Lower leg skin (tissue), 4 donors: Measurements from ENCODE around the gene SH3BGRL3. TPM values are rescaled to one million over a fixed set of nuclear protein-coding genes. Genes with fewer than 3 reads are reported as not detected.
A peak's percentile ranks its signal among the peaks of the same experiment; 100 is the strongest.

Experiments used
- DNase-seq, 2 donors: peaks; one replicate each; pipeline ENCODE4 v3.0.0-alpha.2; 2019; ENCODE audit warnings: low spot score in 2 of 2
- H3K4me3 ChIP-seq: fragments of 200-600 bp; sonication (generic); 2 replicates; pipeline ENCODE4 v1.5.1; 2017; ENCODE audit warnings: mild to moderate bottlenecking, low read depth; ENCODE audit not compliant: poor library complexity, severe bottlenecking
- CTCF ChIP-seq, 3 donors: fragments of 450-650 bp; IDR thresholded peaks; one replicate each; pipeline ENCODE4 v1.5.1; 2016; ENCODE audit warnings: antibody characterized with exemption in 3 of 3, mild to moderate bottlenecking in 3 of 3, moderate library complexity in 2 of 3
- POLR2A ChIP-seq, 2 donors: fragments of 450-650 bp; IDR thresholded peaks; one replicate each; pipeline ENCODE4 v1.6.1; 2016 to 2017; ENCODE audit warnings: antibody characterized with exemption in 2 of 2, mild to moderate bottlenecking in 1 of 2, moderate library complexity in 1 of 2
- WGBS, 2 donors: methylation state at CpG; one replicate each; pipeline ENCODE4 v1.1.5; 2018; 5-methylcytosine and 5-hydroxymethylcytosine counted together
- intact Hi-C: fragments of 100-400 bp; cut with DNase I; formaldehyde crosslinking; loops from one replicate; pipeline ENCODE4 v1.15.0; 2023; ENCODE audit warnings: low total_unique reads
- total RNA-seq, 4 donors: library from RNA; depleted of rRNA; stranded (reverse); fragments of >200 nt; gene quantifications; one replicate each; pipeline ENCODE4 v1.1.0, GENCODE V29; 2016

Gene SH3BGRL3
- total RNA-seq, 4 donors from 2014 or later, result 74.8 to 97.1 (median 78.3) TPM

GRCh38 chr1:26315874-26316850 is 36.3 kb downstream of the SH3BGRL3 start:
- 88 to 94% methylated on average over 8 of the region's 8 CpGs for WGBS, 2 donors

GRCh38 chr1:26317146-26317545 is 37.3 kb downstream of the SH3BGRL3 start:
- TF ChIP-seq POLR2A (IDR thresholded peaks at IDR 0.05) (no peak), CTCF (IDR thresholded peaks at IDR 0.05) (no peak)
- DNase-seq, result no peak
- no peak overlapping the region for H3K4me3 ChIP-seq
- WGBS, 2 donors, result 85 to 88% methylated on average over 2 of the region's 2 CpGs
- intact Hi-C loops, result no loop called here

More at GRCh38 chr1:26315874-26316850, 36.3 kb downstream of the SH3BGRL3 start:
- intact Hi-C loops, result no loop called here
- DNase-seq, result no peak
- H3K4me3 ChIP-seq, result no peak overlapping the region
- TF ChIP-seq CTCF (IDR thresholded peaks at IDR 0.05), result no peak
- no peak for TF ChIP-seq POLR2A (IDR thresholded peaks at IDR 0.05)

GRCh38 chr1:26317612-26318337 is 37.9 kb downstream of the SH3BGRL3 start, which contains the start of gene CD52:
CD52 (plus strand) TSS chr1:26317958; CDS start chr1:26318018, 60 bp downstream.
- 75 to 84% methylated on average over 12 of the region's 12 CpGs for WGBS, 2 donors
- no peak for DNase-seq
- no peak for TF ChIP-seq CTCF (IDR thresholded peaks at IDR 0.05)
- TF ChIP-seq POLR2A (IDR thresholded peaks at IDR 0.05), result no peak
- intact Hi-C loops, result no loop called here
- H3K4me3 ChIP-seq, result no peak within 1 kb of the TSS

- H3K4me3 ChIP-seq, result no peak overlapping the region
- WGBS, 2 donors, result 71 to 76% methylated on average over 9 of the region's 9 CpGs
- intact Hi-C loops, result no loop called here
- TF ChIP-seq POLR2A (IDR thresholded peaks at IDR 0.05) (no peak), CTCF (IDR thresholded peaks at IDR 0.05) (no peak)
- DNase-seq, result peak in 1 of 2 donors; percentile 47
These were observed 38.6 kb downstream of the SH3BGRL3 start for GRCh38 chr1:26318338-26319064.

- no peak for DNase-seq
- WGBS, 2 donors, result 33 to 100% methylated on average over 1 to 2 of the region's 2 CpGs
- no peak for TF ChIP-seq CTCF (IDR thresholded peaks at IDR 0.05)
- no peak for TF ChIP-seq POLR2A (IDR thresholded peaks at IDR 0.05)
- intact Hi-C loops, result loop anchor here (5.0 to 10.0 kb wide), 3 partner anchors 34 to 146 kb away; partner anchors contain the start of genes CNKSR1, LIN28A and ZNF593OS
- H3K4me3 ChIP-seq, result no peak overlapping the region
These were observed 41.0 kb downstream of the SH3BGRL3 start for GRCh38 chr1:26320896-26321295.
